Measurements from ENCODE around the gene TRIM32. TPM values are rescaled to one million over a fixed set of nuclear protein-coding genes. Genes with fewer than 3 reads are reported as not detected.
A peak's percentile ranks its signal among the peaks of the same experiment; 100 is the strongest.

The TRIM32 gene
- total RNA-seq, 1 donor from 2014 or later, result 16.0 TPM

GRCh38 chr9:116701940-116702642 lies 15.0 kb downstream of the TRIM32 start:
- no peak for DNase-seq (ENCODE audit: low spot score)
- Mint-ChIP-seq H3K4me1 (ENCODE audit: low read depth) (peaks cover 22% of the 10 kb centered on the region), H3K27me3 (ENCODE audit: insufficient read depth) (no peaks in the 10 kb centered on the region), H3K9me3 (peaks cover 7% of the 10 kb centered on the region), H3K36me3 (ENCODE audit: low read depth) (peaks cover 44% of the 10 kb centered on the region), H3K4me3 (no peak overlapping the region), H3K27ac (peak overlapping the region; percentile 43)
- intact Hi-C loops (cut with micrococcal nuclease), result loop anchor here (1.0 kb wide), 1 partner anchor 15 kb away; the partner anchor contains the start of gene TRIM32

- no peak overlapping the region for H3K27ac Mint-ChIP-seq
- no peak for DNase-seq (ENCODE audit: low spot score)
- peaks cover 35% of the 10 kb centered on the region for H3K36me3 Mint-ChIP-seq (ENCODE audit: low read depth)
- peaks cover 22% of the 10 kb centered on the region for H3K4me1 Mint-ChIP-seq (ENCODE audit: low read depth)
- intact Hi-C loops (cut with micrococcal nuclease), result no loop called here
- H3K9me3 Mint-ChIP-seq, result peaks cover 7% of the 10 kb centered on the region
- no peaks in the 10 kb centered on the region for H3K27me3 Mint-ChIP-seq (ENCODE audit: insufficient read depth)
- H3K4me3 Mint-ChIP-seq, result no peak overlapping the region
Measured at GRCh38 chr9:116703634-116704033, 16.5 kb downstream of the TRIM32 start.

- no peak overlapping the region for H3K27ac Mint-ChIP-seq
- intact Hi-C loops (cut with micrococcal nuclease), result no loop called here
- no peak for DNase-seq (ENCODE audit: low spot score)
- H3K36me3 Mint-ChIP-seq (ENCODE audit: low read depth), result peaks cover 31% of the 10 kb centered on the region
- no peak overlapping the region for H3K4me3 Mint-ChIP-seq
- H3K4me1 Mint-ChIP-seq (ENCODE audit: low read depth), result peaks cover 22% of the 10 kb centered on the region
- peaks cover 7% of the 10 kb centered on the region for H3K9me3 Mint-ChIP-seq
- no peaks in the 10 kb centered on the region for H3K27me3 Mint-ChIP-seq (ENCODE audit: insufficient read depth)
Measured at GRCh38 chr9:116704470-116704869, 17.4 kb downstream of the TRIM32 start.

- Mint-ChIP-seq H3K36me3 (ENCODE audit: low read depth) (peaks cover 21% of the 10 kb centered on the region), H3K27ac (no peak overlapping the region), H3K9me3 (peaks cover 4% of the 10 kb centered on the region), H3K27me3 (ENCODE audit: insufficient read depth) (no peaks in the 10 kb centered on the region), H3K4me1 (ENCODE audit: low read depth) (peaks cover 20% of the 10 kb centered on the region), H3K4me3 (no peak overlapping the region)
- intact Hi-C loops (cut with micrococcal nuclease), result no loop called here
- no peak for DNase-seq (ENCODE audit: low spot score)
Measured at GRCh38 chr9:116705531-116705930, 18.4 kb downstream of the TRIM32 start.

- intact Hi-C loops (cut with micrococcal nuclease), result no loop called here
- Mint-ChIP-seq H3K27me3 (ENCODE audit: insufficient read depth) (no peaks in the 10 kb centered on the region), H3K4me1 (ENCODE audit: low read depth) (peaks cover 10% of the 10 kb centered on the region), H3K9me3 (no peaks in the 10 kb centered on the region), H3K36me3 (ENCODE audit: low read depth) (peaks cover 12% of the 10 kb centered on the region), H3K4me3 (no peak overlapping the region), H3K27ac (no peak overlapping the region)
- DNase-seq (ENCODE audit: low spot score), result no peak
Measured at GRCh38 chr9:116706310-116707290, 19.5 kb downstream of the TRIM32 start.

- Mint-ChIP-seq H3K36me3 (ENCODE audit: low read depth) (no peaks in the 10 kb centered on the region), H3K4me3 (no peak overlapping the region), H3K9me3 (no peaks in the 10 kb centered on the region), H3K4me1 (ENCODE audit: low read depth) (no peaks in the 10 kb centered on the region), H3K27ac (no peak overlapping the region), H3K27me3 (ENCODE audit: insufficient read depth) (no peaks in the 10 kb centered on the region)
- intact Hi-C loops (cut with micrococcal nuclease), result no loop called here
- DNase-seq (ENCODE audit: low spot score), result no peak
Measured at GRCh38 chr9:116712781-116713180, 25.7 kb downstream of the TRIM32 start.

GRCh38 chr9:116713271-116713670 lies 26.2 kb downstream of the TRIM32 start:
- no peak overlapping the region for H3K27ac Mint-ChIP-seq
- no peak overlapping the region for H3K4me3 Mint-ChIP-seq
- no peaks in the 10 kb centered on the region for H3K4me1 Mint-ChIP-seq (ENCODE audit: low read depth)
- intact Hi-C loops (cut with micrococcal nuclease), result no loop called here
- H3K9me3 Mint-ChIP-seq, result no peaks in the 10 kb centered on the region
- DNase-seq (ENCODE audit: low spot score), result no peak
- H3K27me3 Mint-ChIP-seq (ENCODE audit: insufficient read depth), result no peaks in the 10 kb centered on the region
- no peaks in the 10 kb centered on the region for H3K36me3 Mint-ChIP-seq (ENCODE audit: low read depth)

GRCh38 chr9:116715751-116716150 lies 28.6 kb downstream of the TRIM32 start:
- no peaks in the 10 kb centered on the region for H3K36me3 Mint-ChIP-seq (ENCODE audit: low read depth)
- no peaks in the 10 kb centered on the region for H3K9me3 Mint-ChIP-seq
- H3K27me3 Mint-ChIP-seq (ENCODE audit: insufficient read depth), result no peaks in the 10 kb centered on the region
- H3K4me3 Mint-ChIP-seq, result no peak overlapping the region
- intact Hi-C loops (cut with micrococcal nuclease), result no loop called here
- H3K27ac Mint-ChIP-seq, result no peak overlapping the region
- DNase-seq (ENCODE audit: low spot score), result no peak
- no peaks in the 10 kb centered on the region for H3K4me1 Mint-ChIP-seq (ENCODE audit: low read depth)

- Mint-ChIP-seq H3K4me1 (ENCODE audit: low read depth) (no peaks in the 10 kb centered on the region), H3K9me3 (no peaks in the 10 kb centered on the region), H3K4me3 (no peak overlapping the region), H3K27ac (no peak overlapping the region), H3K27me3 (ENCODE audit: insufficient read depth) (no peaks in the 10 kb centered on the region), H3K36me3 (ENCODE audit: low read depth) (no peaks in the 10 kb centered on the region)
- DNase-seq (ENCODE audit: low spot score), result no peak
- intact Hi-C loops (cut with micrococcal nuclease), result no loop called here
Measured at GRCh38 chr9:116716438-116716837, 29.3 kb downstream of the TRIM32 start.

- no peak overlapping the region for H3K27ac Mint-ChIP-seq
- H3K9me3 Mint-ChIP-seq, result no peaks in the 10 kb centered on the region
- H3K4me1 Mint-ChIP-seq (ENCODE audit: low read depth), result no peaks in the 10 kb centered on the region
- intact Hi-C loops (cut with micrococcal nuclease), result no loop called here
- no peaks in the 10 kb centered on the region for H3K27me3 Mint-ChIP-seq (ENCODE audit: insufficient read depth)
- H3K36me3 Mint-ChIP-seq (ENCODE audit: low read depth), result no peaks in the 10 kb centered on the region
- H3K4me3 Mint-ChIP-seq, result no peak overlapping the region
- no peak for DNase-seq (ENCODE audit: low spot score)
Measured at GRCh38 chr9:116717150-116717549, 30.0 kb downstream of the TRIM32 start.

DNA sequence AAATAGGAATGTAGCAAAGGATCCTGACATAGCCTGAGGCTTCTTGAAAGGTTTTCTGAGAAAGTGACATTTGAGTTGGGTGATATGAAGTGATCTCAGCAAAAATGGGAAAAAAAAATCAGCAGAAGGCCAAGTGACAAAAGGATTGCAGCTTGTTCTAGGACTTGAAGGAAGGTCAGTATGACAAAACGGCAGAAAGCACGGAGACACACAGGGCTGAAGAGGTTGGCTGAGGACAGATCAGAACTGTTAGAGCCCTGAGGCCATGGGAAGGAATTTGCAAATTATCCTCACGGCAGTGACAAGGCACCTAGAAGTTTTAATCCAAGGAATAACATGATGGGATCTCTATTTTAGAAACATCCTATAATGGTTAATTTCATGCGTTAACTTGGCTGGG lies 31.0 kb downstream of the TRIM32 start:
- no peak overlapping the region for H3K27ac Mint-ChIP-seq
- intact Hi-C loops (cut with micrococcal nuclease), result no loop called here
- no peak for DNase-seq (ENCODE audit: low spot score)
- no peaks in the 10 kb centered on the region for H3K4me1 Mint-ChIP-seq (ENCODE audit: low read depth)
- H3K4me3 Mint-ChIP-seq, result no peak overlapping the region
- no peaks in the 10 kb centered on the region for H3K9me3 Mint-ChIP-seq
- H3K27me3 Mint-ChIP-seq (ENCODE audit: insufficient read depth), result no peaks in the 10 kb centered on the region
- no peaks in the 10 kb centered on the region for H3K36me3 Mint-ChIP-seq (ENCODE audit: low read depth)

DNA sequence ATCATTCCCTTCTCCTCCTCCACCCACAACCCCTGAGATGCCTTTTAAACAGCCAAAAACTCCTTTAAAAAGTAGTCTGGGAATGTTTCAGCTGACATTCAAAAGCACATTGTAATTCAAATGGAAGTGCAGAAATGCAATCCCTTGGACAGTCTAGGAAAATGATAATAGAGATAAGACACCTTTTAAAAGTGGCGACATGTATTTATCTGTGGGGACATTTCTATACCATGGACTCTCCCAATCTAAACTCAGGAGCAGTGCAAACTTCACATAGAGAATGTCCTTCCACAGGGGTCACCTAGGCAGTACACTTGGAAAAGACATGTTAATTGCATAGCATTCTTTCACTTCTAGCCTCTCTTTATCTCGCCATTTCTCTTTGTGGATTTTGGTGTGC lies 33.0 kb downstream of the TRIM32 start:
- Mint-ChIP-seq H3K27ac (no peak overlapping the region), H3K36me3 (ENCODE audit: low read depth) (no peaks in the 10 kb centered on the region), H3K27me3 (ENCODE audit: insufficient read depth) (peaks cover 2% of the 10 kb centered on the region), H3K4me1 (ENCODE audit: low read depth) (no peaks in the 10 kb centered on the region), H3K9me3 (no peaks in the 10 kb centered on the region), H3K4me3 (no peak overlapping the region)
- no peak for DNase-seq (ENCODE audit: low spot score)
- intact Hi-C loops (cut with micrococcal nuclease), result no loop called here

DNA sequence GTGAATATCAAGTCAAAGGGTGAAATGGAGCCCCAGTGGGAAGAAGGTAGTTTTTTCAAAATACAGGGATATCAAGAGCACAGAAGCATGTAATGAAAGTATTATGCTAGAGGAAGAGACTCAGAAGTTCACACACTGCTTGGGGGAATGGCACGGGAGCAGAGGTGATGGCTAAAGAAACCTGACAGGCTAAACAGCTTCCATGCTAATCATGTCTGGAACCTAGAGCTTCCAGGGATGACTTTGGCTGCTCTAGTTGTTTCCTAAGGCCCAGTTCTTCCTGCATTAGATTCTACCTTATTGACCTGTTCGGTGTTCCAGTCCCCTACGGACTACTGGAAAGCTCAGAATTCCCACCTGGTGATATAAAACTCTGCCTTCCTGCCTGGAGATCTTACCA lies 34.3 kb downstream of the TRIM32 start:
- no peak overlapping the region for H3K4me3 Mint-ChIP-seq
- H3K27ac Mint-ChIP-seq, result no peak overlapping the region
- DNase-seq (ENCODE audit: low spot score), result no peak
- H3K9me3 Mint-ChIP-seq, result no peaks in the 10 kb centered on the region
- H3K4me1 Mint-ChIP-seq (ENCODE audit: low read depth), result no peaks in the 10 kb centered on the region
- no peaks in the 10 kb centered on the region for H3K36me3 Mint-ChIP-seq (ENCODE audit: low read depth)
- peaks cover 2% of the 10 kb centered on the region for H3K27me3 Mint-ChIP-seq (ENCODE audit: insufficient read depth)
- intact Hi-C loops (cut with micrococcal nuclease), result no loop called here
